Panc1 (cell line): ENCODE measurements around the gene ILDR2.

ENCODE experiments used
- POLR2AphosphoS5 ChIP-seq: IDR thresholded peaks from 2 replicates; pipeline ENCODE4 v1.6.1; 2012; ENCODE audit warnings: mild to moderate bottlenecking, low read depth, low read length, moderate library complexity
- REST ChIP-seq, 2 experiments: IDR thresholded peaks; 2 replicates each; pipeline ENCODE4 v1.6.1; 2011 to 2012; ENCODE audit warnings: low read depth in 2 of 2, control low read depth in 1 of 2, low read length in 1 of 2, mild to moderate bottlenecking in 1 of 2, moderate library complexity in 1 of 2; ENCODE audit not compliant: insufficient read depth in 1 of 2
- SIN3A ChIP-seq: IDR thresholded peaks from 2 replicates; pipeline ENCODE4 v1.6.1; 2012; ENCODE audit warnings: low read depth, mild to moderate bottlenecking, low read length, moderate library complexity, borderline replicate concordance; ENCODE audit not compliant: insufficient read depth
- TF ChIP-seq, protein P1 (sequence below): fragments of 450-650 bp; IDR thresholded peaks from 2 replicates; pipeline ENCODE4 v1.5.1; 2017; ENCODE audit warnings: mild to moderate bottlenecking

DNA sequence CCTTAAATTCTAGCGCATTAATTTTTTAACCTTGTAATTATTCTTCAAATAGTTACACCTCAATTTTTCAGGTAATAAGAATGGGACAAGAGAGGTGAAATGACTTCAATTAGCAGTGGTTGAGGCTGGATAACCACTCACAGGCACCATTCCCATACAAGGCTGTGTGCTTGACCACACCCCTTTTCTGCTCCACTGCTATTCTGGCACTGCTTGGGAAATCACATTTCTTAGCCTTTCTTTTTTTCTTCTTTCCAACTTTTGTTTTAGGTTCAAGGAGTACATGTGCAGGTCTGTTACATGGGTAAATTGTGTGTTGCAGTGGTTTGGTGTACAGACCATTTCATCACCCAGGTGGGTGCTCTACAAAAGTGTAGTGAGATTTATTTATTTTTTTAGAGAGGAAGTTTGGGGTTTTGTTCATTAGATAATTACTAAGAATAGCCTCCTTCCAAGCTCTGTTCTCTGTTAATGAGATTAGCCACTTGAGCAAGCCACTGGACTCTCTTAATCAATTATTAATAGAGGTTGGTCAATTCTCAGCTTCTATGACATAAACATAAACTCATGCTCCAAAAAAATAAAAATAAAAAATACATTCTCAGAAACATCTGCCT is 14.4 kb downstream of the ILDR2 start:
- TF ChIP-seq SIN3A (no peak), POLR2AphosphoS5 (no peak), REST (IDR thresholded peaks at IDR 0.05; ENCODE audit: insufficient read depth in 1 of 2, low read depth in 2 of 2, low read length in 1 of 2) (no peak)
- TF ChIP-seq, protein P1, sequence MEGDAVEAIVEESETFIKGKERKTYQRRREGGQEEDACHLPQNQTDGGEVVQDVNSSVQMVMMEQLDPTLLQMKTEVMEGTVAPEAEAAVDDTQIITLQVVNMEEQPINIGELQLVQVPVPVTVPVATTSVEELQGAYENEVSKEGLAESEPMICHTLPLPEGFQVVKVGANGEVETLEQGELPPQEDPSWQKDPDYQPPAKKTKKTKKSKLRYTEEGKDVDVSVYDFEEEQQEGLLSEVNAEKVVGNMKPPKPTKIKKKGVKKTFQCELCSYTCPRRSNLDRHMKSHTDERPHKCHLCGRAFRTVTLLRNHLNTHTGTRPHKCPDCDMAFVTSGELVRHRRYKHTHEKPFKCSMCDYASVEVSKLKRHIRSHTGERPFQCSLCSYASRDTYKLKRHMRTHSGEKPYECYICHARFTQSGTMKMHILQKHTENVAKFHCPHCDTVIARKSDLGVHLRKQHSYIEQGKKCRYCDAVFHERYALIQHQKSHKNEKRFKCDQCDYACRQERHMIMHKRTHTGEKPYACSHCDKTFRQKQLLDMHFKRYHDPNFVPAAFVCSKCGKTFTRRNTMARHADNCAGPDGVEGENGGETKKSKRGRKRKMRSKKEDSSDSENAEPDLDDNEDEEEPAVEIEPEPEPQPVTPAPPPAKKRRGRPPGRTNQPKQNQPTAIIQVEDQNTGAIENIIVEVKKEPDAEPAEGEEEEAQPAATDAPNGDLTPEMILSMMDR, result no peak
